Right forelimb (tissue), 1 donor: ENCODE data around the gene TRPT1.
A peak's percentile ranks its signal among the peaks of the same experiment; 100 is the strongest.

Source experiments
- DNase-seq: peaks from one replicate; pipeline ENCODE4 v3.0.0-alpha.2; 2018

Gene TRPT1

GRCh38 chr11:64229090-64229743 lies 3.2 kb upstream of the TRPT1 start:
- no peak for DNase-seq

DNA sequence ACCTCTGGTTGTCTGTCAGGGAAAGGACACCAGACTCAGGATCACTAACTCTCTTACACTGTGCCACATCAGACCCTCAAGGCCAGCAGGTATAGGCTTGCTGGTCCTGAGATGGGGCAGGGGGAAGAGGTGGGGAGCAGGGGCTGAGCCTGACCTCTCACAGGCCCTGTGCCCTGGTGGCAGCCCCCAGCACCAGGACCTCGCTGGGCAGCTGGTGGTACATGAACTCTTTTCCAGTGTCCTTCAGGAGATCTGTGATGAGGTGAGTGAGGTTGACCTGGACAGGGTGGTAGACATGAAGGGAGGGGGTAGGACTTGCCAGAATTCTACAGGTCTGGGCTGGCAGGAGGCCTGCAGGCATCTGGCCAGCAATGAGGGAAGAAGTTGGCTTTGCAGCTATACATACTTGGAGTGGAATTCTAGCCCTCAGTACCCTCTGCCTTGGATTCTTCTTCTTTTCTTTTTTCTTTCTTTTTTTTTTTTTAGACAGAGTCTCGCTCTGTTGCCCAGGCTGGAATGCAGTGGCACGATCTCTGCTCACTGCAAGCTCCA lies 1.5 kb upstream of the TRPT1 start:
- DNase-seq: no peak

DNA sequence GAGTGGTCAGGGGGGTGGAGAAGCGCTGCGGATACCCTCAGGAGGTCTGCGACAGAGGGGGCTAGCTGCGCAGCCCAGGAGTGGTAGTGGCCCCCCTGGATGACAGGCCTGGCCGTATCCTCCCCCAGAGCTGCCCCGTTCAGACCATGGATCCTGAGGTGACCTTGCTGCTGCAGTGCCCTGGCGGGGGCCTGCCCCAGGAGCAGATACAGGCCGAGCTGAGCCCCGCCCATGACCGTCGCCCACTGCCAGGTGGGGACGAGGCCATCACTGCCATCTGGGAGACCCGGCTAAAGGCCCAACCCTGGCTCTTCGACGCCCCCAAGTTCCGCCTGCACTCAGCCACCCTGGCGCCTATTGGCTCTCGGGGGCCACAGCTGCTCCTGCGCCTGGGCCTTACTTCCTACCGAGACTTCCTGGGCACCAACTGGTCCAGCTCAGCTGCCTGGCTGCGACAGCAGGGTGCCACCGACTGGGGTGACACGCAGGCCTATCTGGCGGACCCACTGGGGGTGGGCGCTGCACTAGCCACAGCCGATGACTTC lies 593 bp upstream of the TRPT1 start:
- DNase-seq: no peak

DNA sequence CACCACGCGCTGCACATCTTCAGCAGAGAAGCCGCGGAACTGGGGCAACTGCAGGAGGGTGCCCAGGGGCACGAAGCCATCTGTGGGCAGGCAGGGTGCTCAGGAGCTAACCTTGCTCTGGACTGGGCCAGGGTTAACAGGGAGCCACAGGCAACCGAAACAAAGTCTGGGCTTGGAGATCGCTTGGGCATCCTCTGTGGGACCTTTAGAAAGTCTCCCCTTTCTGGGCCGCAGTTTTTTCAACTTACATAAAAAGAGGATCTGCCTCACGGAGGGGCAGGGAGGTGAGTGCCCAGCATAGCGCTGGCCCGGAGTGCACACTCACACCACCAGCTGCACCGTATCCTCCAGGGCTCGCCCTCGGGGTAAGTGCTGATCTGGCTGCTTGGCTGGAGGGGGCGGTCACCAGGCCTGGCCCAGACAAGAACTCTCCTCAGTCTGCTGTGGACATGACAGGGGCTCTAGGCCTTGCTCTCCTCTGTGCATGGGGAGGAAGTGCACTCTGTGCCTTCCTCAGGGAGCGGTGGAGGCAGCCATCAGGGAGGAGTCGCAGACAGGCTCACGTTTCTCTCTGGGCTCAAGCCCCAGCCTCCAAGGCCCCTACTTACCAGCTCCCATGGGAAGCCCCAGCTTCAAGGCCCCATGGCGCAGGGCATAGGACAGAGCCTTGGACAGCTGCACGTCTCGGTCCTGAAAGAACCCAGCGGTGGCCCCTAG lies 937 bp downstream of the TRPT1 start:
- no peak for DNase-seq

DNA sequence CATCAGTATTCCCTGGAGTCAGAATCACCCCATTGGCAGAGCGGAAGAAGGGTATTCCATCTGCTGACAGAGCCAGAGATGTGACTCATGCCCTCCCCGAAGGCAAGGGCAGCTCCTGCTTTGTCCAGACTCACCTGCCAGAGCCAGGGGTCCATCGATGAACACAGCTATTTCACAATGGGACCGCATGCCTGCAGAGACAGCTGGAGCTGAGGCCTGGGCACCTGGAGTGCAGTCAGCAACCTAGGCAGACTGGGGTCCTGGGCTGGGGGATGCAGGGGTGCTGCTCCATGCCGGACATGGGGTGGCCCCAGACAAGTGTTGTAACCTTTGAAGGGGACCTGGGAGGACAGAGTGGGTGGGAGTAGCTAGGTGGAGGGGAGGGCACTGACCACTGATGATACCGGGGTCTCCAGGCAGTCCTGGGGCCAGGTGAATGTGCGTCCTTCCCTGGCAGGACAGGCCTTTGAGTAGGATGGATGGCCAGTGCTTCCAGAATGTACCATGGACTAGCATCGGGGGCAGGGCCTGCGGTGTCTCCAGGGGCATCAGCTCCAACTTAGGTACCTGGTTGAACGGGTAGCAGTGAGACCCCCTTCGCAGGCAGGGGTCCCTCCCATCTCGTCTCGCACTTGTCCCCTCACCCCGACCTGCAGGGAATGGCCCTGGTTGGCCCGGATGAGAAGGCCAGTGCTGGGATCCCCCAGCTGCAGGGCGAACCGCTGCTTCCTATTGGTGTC lies 1.7 kb downstream of the TRPT1 start:
- DNase-seq: peak; percentile 47

DNA sequence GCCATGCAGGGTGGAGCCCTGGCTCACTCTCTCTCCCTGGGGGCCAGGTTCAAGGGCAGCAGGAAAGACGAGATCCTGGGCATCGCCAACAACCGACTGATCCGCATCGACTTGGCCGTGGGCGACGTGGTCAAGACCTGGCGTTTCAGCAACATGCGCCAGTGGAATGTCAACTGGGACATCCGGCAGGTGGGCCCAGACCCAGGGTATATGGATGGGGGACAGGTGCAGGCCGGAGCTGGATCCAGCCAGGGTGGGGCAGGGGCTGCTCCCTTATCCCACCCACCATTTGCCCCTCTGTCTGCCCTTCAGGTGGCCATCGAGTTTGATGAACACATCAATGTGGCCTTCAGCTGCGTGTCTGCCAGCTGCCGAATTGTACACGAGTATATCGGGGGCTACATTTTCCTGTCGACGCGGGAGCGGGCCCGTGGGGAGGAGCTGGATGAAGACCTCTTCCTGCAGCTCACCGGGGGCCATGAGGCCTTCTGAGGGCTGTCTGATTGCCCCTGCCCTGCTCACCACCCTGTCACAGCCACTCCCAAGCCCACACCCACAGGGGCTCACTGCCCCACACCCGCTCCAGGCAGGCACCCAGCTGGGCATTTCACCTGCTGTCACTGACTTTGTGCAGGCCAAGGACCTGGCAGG lies 2.9 kb downstream of the TRPT1 start:
- peak; percentile 44 for DNase-seq

- DNase-seq: no peak
Measured at GRCh38 chr11:64222651-64223000, 3.4 kb downstream of the TRPT1 start.

DNA sequence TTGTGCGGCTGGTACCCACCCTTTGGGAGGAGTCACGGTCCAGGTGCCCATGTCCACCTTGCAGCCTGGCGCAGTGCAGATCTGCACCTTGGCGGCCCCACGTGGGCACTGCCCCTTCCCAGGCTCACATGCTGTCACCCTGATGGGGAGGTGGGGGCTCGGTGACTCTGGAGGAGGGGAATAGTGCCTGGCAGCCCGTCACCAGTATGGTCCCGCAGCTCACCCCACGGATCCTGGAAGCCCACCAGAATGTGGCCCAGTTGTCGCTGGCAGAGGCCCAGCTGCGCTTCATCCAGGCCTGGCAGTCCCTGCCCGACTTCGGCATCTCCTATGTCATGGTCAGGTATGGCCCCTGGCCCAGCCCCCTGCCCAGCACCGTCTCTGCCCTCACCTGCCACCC lies 5.2 kb downstream of the TRPT1 start:
- no peak for DNase-seq

DNA sequence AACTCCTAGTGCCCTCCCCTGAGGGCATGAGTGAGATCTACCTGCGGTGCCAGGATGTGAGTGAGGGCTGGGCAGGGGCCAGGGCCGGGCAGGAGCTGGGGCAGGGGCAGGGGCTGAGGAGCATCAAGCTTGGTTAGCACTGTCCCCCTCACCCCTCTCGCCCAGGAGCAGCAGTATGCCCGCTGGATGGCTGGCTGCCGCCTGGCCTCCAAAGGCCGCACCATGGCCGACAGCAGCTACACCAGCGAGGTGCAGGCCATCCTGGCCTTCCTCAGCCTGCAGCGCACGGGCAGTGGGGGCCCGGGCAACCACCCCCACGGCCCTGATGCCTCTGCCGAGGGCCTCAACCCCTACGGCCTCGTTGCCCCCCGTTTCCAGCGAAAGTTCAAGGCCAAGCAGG lies 5.7 kb downstream of the TRPT1 start:
- DNase-seq: no peak

GRCh38 chr11:64219755-64220154 lies 6.2 kb downstream of the TRPT1 start:
- no peak for DNase-seq

DNA sequence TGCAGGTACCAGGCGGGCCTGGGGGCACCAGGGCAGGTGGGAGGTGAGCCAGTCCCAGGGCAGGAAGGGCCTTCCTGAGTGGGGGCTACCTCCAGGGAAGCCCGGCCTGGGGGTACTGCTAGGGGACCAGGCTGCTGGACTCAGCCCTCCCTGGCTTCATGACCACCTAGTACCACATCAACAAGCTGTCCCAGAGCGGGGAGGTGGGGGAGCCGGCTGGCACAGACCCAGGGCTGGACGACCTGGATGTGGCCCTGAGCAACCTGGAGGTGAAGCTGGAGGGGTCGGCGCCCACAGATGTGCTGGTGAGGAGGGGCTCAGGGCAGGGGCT lies 6.7 kb downstream of the TRPT1 start:
- DNase-seq: no peak

- peak; percentile 37 for DNase-seq
Measured at GRCh38 chr11:64218628-64219353, 7.2 kb downstream of the TRPT1 start.

DNA sequence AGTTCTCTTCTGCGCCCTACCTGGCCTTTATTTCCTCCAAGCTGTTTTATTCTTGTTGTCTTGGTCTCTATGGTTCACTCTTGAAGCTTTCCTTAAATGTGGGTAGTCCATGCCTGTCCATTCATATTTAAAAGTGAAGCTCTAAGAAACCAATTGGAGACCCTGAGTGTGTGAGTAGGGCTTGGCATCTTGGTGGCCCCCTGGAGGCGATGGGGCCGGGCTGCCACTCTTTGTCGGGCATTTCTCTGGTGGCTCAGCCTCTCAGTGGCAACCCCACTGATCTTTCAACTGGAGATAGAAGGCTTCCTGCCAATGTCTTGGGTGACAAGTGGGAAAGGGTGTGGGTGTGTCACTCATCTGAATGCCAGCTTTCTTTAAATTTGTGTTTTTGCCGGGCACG lies 9.1 kb downstream of the TRPT1 start:
- DNase-seq: no peak

DNA sequence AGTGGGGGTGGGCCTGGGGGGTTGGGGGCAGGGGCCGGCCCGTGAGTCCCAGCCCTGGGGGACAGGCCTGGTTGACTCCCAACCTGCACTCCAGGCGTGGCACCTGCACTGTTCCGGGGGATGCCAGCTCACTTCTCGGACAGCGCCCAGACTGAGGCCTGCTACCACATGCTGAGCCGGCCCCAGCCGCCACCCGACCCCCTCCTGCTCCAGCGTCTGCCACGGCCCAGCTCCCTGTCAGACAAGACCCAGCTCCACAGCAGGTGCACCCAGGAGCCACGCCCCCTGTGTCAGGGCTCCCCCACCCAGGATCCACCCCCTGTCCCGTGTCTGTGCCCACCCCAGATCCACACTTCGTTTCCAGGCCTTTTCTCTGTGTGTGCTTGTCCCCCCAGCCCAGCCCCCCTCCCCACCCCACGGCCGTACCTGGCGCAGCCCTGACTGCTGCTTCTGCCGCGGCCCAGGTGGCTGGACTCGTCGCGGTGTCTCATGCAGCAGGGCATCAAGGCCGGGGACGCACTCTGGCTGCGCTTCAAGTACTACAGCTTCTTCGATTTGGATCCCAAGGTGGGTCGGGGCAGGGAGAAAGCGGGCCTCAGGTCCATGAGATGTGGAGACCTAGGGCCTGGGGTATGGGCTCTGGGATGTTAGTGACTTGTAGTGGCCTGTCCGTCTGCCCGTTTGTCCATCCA lies 14.7 kb downstream of the TRPT1 start:
- no peak for DNase-seq

GRCh38 chr11:64210301-64211020 lies 15.5 kb downstream of the TRPT1 start:
- DNase-seq: no peak

GRCh38 chr11:64209563-64209843 lies 16.5 kb downstream of the TRPT1 start:
- DNase-seq: no peak

- DNase-seq: no peak
Measured at GRCh38 chr11:64208796-64209562, 17.0 kb downstream of the TRPT1 start.

- no peak for DNase-seq
Measured at GRCh38 chr11:64208086-64208795, 17.7 kb downstream of the TRPT1 start.

DNA sequence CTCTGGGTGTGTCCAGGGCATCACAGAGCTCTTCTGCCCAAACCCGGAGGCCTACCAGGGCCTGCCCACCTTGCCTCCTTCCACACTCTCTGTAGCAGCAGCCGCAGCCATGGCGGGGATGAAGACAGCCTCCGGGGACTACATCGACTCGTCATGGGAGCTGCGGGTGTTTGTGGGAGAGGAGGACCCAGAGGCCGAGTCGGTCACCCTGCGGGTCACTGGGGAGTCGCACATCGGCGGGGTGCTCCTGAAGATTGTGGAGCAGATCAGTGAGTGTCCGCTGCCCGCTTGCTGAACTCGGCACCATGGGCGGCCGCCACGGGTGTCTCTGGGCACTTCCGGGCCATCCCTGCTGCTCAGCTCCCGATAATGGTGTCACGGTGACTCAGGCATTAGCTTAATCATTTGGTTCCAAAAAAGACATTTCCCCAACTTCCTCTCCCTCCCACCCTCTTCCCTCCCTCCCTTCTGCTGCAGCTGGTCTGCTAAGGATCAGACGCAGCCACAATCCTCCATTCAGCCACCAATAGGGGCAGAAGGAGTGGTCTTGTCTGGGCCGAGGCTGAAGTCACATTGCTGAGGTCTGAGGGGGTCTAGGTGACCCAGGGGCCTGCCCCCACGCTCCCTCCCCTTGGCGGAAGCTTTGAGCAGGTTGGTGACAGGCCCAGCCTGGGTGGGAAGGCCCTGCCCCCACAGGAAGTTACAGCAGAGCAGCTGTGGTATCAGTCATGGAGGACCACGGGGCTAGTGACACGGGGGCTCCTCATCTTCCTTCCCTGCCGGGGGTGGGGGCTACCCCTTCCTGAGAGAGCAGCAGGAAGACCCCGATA lies 18.5 kb downstream of the TRPT1 start:
- DNase-seq: peak; percentile 69
